CD4-positive, alpha-beta T cell treated with Interleukin-21 for 1 hour (primary cell): ENCODE measurements around the gene CDC45.

Experiments used
- DNase-seq: peaks from one replicate; pipeline ENCODE4 v3.0.0-alpha.2; 2020

The CDC45 gene

GRCh38 chr22:19496324-19496630 is 16.6 kb downstream of the CDC45 start:
- no peak for DNase-seq

DNA sequence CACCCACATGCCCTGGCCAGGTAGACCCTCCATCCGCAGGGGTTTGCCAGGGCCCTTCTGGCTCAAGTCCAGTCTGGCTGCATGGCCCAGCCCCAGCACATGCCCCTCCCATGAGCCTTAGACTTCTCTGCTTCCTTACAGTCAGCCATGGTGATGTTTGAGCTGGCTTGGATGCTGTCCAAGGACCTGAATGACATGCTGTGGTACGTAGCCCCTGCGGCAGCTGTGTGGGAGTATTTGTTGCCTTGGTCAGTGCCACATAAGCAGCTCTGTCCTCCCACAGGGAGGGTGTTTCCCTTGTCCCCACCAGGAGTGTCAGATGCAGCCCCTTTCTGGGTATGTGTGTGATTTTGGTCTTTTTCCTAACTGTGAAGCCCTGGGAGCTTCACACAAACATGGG is 17.5 kb downstream of the CDC45 start:
- no peak for DNase-seq

- DNase-seq, result no peak
Measured at GRCh38 chr22:19498154-19498865, 18.6 kb downstream of the CDC45 start.

DNA sequence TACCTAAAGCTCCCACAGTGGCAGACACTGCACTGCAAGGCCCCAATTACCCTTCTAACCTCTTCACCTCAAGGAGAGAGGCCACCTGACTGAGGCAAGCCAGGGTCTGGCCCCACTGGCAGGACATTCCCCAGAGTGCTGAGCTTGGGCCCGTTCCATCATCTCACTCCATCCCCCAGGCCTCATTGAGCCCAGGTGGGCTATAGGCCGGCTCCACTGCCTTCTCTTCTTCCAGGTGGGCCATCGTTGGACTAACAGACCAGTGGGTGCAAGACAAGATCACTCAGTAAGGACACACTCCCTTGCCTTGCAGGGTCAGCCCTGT is 19.1 kb downstream of the CDC45 start:
- no peak for DNase-seq

DNA sequence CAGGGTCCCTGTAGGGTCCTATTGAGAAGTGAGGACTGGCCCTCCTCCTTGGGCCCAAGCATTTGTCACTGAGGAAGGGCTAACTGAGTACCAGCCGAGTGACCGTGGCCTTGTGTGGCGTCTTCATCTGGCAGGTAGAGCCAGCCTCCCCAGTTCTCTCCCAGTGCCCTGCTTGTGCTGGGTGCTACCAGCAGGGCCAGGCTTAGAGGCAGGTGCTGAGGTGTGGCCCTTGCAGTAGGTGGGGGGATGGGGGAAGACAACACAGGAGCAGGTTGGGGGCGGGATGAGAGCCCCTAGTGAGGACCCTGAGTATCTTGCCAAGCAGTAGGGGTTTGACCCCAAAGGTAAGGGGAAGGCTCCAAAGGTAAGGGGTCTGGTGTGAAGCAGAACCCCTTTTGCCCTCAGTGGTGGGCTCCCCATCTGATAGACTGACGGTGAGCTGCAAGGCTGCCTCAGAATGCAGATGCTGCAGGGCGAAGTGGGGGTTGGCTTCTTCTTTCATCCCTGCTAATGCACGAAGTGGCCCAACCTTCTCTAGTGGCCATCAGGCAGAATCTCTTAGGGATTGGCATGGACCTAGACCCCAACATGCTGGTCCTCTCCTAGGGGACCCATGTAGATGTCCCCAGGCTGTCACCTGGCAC is 19.6 kb downstream of the CDC45 start:
- no peak for DNase-seq

DNA sequence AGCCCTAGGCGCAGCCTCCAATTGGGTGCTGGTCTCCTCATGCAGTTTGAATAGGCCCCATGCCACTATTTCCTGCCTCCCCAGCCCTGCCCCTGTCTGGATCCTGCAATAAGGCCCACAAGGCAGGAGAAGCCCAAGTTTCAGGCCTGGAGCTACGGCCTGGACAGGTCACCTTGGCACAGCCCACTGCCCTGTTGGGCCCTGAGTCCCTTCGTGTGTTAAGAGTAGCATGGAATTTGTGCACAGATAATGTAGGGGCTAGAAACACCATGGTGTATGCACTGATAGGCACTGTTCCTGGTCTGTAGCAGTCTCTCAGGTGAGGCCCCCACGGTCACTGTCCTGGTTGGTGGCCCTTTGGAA is 20.1 kb downstream of the CDC45 start:
- DNase-seq, result no peak

DNA sequence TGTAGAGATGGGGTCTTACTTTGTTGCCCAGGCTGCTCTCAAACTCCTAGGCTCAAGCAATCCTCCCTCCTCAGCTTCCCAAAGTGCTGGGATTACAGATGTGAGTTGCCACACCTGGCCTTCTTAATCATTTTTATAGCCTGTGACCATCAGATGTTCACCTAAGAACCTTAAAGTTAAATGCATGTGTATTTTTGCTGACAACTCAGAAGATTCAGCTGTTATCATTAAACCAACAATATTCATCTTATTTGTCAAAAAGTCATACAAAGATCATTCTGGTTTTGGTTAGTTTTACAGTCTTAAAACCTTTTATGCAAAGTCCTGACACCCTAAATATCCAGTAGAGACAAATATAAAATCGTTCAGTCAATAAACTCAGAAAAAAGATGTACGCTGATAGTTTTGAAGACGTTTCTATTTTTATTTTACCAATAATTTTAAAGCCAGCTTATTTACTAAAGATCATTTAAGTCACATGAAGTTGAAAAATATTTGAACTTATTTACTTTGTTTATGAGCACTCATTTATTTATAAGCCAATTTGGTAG is 22.3 kb downstream of the CDC45 start:
- no peak for DNase-seq

GRCh38 chr22:19503367-19503766 is 23.6 kb downstream of the CDC45 start:
- DNase-seq, result no peak

DNA sequence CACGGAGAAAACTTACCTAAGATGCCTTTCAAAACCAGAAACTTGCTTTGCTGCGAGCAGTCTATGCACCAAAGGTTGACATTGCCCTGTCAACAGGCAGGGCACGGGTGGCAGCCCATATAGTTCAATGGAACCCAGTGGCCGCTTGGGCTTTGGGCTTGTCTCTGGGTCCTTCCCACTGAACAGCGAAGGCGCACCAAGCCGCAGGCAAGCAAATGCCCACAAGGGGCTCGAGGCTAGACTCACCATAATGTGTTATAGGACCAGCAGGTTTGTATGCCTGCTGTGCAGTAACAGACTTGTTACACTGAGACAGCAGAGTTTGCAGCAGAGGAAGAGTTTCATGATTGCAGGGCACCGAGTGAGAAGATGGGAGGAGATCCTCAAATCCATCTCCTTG is 24.1 kb downstream of the CDC45 start:
- no peak for DNase-seq

GRCh38 chr22:19504900-19505734 is 25.4 kb downstream of the CDC45 start:
- DNase-seq, result no peak

- no peak for DNase-seq
Measured at GRCh38 chr22:19505735-19506126, 26.0 kb downstream of the CDC45 start.

- no peak for DNase-seq
Measured at GRCh38 chr22:19506212-19506611, 26.5 kb downstream of the CDC45 start.

GRCh38 chr22:19507534-19507861 is 27.8 kb downstream of the CDC45 start:
- DNase-seq, result no peak

DNA sequence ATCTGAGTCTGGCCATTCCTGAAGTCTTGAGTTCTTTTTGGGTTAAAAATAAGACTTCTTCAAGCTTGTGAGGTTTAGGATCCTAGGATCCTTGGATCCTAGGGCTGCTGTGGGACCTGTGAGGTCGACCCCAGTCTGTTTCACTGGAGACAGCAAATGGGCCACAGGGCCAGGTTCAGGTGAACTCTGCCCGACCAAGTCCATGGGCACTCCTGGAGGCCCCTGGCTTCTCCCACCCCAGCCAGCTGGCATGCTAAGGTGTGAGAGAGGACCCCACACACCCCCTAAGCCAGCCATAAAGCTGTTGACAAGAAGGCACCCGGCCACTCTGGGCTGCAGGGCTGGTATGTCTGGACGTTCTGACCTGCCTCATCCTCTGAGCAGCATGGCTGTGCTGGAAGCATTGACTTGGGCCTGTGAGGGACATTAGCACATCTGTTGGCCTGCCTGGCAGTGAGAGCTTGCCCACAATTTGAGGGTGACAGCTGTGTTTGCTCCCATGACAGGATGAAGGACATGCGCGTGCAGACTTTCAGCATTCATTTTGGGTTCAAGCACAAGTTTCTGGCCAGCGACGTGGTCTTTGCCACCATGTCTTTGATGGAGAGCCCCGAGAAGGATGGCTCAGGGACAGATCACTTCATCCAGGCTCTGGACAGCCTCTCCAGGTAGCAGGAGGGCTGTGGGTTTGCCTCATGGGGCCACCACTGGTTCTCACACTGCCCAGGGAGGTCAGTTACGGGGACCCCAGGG is 28.5 kb downstream of the CDC45 start:
- no peak for DNase-seq

DNA sequence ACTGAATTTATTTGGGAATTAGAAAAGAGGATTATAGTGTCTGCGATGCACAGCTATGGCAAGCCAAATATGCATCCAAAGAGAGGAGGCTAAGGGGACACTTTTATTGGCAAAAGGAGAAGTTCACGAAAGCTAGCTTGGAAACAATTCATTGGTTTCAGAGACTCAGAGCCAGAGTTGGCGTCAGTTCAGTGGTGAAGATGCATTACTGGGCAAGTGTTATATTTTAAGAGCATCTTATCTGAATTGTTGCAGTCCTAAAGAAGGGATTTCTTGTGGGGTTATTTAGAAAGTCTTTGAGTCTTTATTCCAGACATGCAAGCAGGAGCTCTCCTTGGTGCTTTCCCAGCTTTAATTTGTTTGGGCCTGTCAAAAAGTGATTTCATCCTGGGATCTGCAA is 29.5 kb downstream of the CDC45 start:
- DNase-seq, result no peak

DNA sequence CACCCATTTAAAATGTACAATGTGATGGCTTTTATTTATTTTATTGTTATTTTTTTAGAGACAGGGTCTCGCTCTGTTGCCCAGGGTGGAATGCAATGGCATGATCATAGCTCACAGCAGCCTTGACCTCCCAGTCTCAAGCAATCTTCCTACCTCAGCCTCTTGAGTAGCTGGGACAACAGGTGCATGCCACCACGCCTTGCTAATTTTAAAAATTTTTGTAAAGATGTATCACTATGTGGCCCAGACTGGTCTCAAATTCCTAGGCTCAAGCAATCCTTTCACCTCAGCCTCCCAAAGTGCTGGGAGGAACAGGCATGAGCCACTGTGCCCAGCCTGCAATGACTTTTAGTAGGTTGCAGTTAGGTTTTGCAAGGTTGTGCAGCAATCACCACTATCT is 30.2 kb downstream of the CDC45 start:
- DNase-seq, result no peak

DNA sequence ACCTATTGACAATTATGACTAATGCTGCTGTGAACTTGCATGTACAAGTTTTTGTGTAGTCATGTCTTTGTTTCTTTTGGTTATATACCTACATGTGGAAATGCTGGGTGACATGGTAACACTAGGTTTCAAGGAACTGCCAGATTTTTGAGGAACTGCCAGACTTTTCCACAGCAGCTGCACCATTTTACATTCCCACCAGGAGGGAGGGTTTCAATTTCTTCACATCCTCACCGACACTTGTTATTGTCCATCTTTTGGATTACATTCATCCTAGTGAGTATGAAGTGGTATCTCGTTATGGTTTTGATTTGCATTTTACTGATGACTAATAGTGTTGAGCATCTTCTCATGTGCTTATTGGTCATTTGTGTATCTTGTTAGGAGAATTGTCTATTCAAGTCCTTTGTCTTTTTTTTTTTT is 31.2 kb downstream of the CDC45 start:
- no peak for DNase-seq

- DNase-seq, result no peak
Measured at GRCh38 chr22:19513823-19514222, 34.1 kb downstream of the CDC45 start.

GRCh38 chr22:19514831-19515565 is 35.3 kb downstream of the CDC45 start:
- no peak for DNase-seq

GRCh38 chr22:19515654-19516377 is 36.1 kb downstream of the CDC45 start:
- DNase-seq, result no peak

DNA sequence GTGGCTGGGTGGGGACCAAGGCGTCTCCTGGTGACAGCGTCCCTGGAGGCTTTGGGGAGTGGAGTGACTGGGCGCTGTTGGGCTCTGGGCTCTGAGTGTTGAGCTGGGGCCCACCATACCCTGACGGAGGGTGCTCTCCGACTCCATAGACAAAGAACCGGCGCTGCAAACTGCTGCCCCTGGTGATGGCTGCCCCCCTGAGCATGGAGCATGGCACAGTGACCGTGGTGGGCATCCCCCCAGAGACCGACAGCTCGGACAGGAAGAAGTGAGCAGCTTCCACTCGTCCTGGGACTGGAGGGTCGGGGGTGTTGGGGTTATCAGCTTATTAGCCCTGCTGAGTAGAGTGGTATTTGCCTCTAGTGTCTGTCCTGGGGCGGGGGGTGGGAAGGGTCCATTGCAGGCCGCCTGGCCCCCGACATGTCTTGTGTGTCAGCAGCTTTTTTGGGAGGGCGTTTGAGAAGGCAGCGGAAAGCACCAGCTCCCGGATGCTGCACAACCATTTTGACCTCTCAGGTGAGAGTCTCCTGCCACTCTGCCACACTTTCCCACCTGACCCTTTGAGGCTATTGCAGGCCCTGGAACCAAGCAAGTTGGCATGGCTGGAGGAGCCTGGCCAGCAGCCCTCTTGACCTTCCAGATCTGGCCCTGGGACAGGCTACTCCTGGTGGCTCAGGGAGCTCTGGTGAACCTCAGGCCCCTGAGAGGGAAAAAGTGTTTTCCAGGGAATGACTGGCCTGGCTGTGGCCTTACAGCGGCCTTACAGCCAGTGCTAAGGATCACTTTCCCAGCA is 36.9 kb downstream of the CDC45 start:
- no peak for DNase-seq
